NCI-H774 (cell line): Measurements from ENCODE around the gene GAPDH.

Experiments used
- DNase-seq: peaks from one replicate; lab custom pipeline; 2025; lab: John Stamatoyannopoulos, UW

Gene GAPDH

GRCh38 chr12:6529291-6529737, 5.0 kb upstream of the GAPDH start:
- no peak for DNase-seq

- no peak for DNase-seq
These were observed 3.6 kb upstream of the GAPDH start for GRCh38 chr12:6530576-6531260.

GRCh38 chr12:6532051-6532926, 2.0 kb upstream of the GAPDH start:
- peak; percentile 32 for DNase-seq

- DNase-seq: peak; percentile 70
These were observed 1.2 kb upstream of the GAPDH start for GRCh38 chr12:6532927-6533652.

- no peak for DNase-seq
These were observed 729 bp upstream of the GAPDH start for GRCh38 chr12:6533653-6533922.

GRCh38 chr12:6534695-6534944, 303 bp downstream of the GAPDH start:
- DNase-seq: no peak

- peak; percentile 66 for DNase-seq
These were observed 804 bp downstream of the GAPDH start for GRCh38 chr12:6534945-6535696.

GRCh38 chr12:6535697-6535946, 1.3 kb downstream of the GAPDH start:
- DNase-seq: no peak

- DNase-seq: no peak
These were observed 1.9 kb downstream of the GAPDH start for GRCh38 chr12:6535960-6536847.

GRCh38 chr12:6536894-6537579, 2.7 kb downstream of the GAPDH start:
- DNase-seq: no peak

GRCh38 chr12:6537580-6538419, 3.5 kb downstream of the GAPDH start:
- DNase-seq: peak; percentile 75

GRCh38 chr12:6538420-6539313, 4.3 kb downstream of the GAPDH start:
- DNase-seq: no peak

- DNase-seq: no peak
These were observed 5.0 kb downstream of the GAPDH start for GRCh38 chr12:6539314-6539682.

- DNase-seq: no peak
These were observed 5.4 kb downstream of the GAPDH start for GRCh38 chr12:6539707-6540134.

GRCh38 chr12:6540181-6540877, 6.0 kb downstream of the GAPDH start:
- DNase-seq: no peak

- no peak for DNase-seq
These were observed 7.3 kb downstream of the GAPDH start for GRCh38 chr12:6541371-6542165.

- no peak for DNase-seq
These were observed 8.1 kb downstream of the GAPDH start for GRCh38 chr12:6542209-6543009.
